HL-60 (cell line): ENCODE results near the gene CDK6.

Experiments used
- DNase-seq, 2 experiments: peaks; one replicate each; pipeline ENCODE4 v3.0.0-alpha.2; 2010 to 2020; ENCODE audit warnings: low read depth in 1 of 2, low spot score in 1 of 2
- H3K27ac ChIP-seq: fragments of 250-450 bp; sonication (Bioruptor Pico); replicated peaks from 2 replicates; pipeline ENCODE4 v1.5.1; 2020; ENCODE audit warnings: mild to moderate bottlenecking, moderate library complexity
- H3K27me3 ChIP-seq: fragments of 250-450 bp; sonication (Bioruptor Pico); 2 replicates; pipeline ENCODE4 v1.5.1; 2021; ENCODE audit warnings: mild to moderate bottlenecking, moderate library complexity; ENCODE audit not compliant: insufficient read depth, poor library complexity, severe bottlenecking
- H3K4me3 ChIP-seq: replicated peaks from 2 replicates; pipeline ENCODE4 v1.5.1; 2011; ENCODE audit warnings: mild to moderate bottlenecking, control low read depth, low read length; ENCODE audit not compliant: insufficient read depth
- GABPA ChIP-seq: IDR thresholded peaks from 2 replicates; pipeline ENCODE4 v1.6.1; 2012; ENCODE audit warnings: low read depth
- POLR2AphosphoS5 ChIP-seq: IDR thresholded peaks from 2 replicates; pipeline ENCODE4 v1.6.1; 2012; ENCODE audit warnings: low read depth
- SPI1 ChIP-seq: IDR thresholded peaks from 2 replicates; pipeline ENCODE4 v1.6.1; 2012; ENCODE audit warnings: low read depth, mild to moderate bottlenecking, borderline replicate concordance
- TF ChIP-seq, protein P1 (sequence below): IDR thresholded peaks from one replicate; pipeline ENCODE4 v1.5.1; 2011; ENCODE audit warnings: low read length, control low read depth, inconsistent platforms; ENCODE audit not compliant: insufficient read depth
- TF ChIP-seq, protein P2 (sequence below): IDR thresholded peaks from 2 replicates; pipeline ENCODE4 v1.6.1; 2012; ENCODE audit warnings: low read depth; ENCODE audit not compliant: insufficient replicate concordance

Gene CDK6

DNA sequence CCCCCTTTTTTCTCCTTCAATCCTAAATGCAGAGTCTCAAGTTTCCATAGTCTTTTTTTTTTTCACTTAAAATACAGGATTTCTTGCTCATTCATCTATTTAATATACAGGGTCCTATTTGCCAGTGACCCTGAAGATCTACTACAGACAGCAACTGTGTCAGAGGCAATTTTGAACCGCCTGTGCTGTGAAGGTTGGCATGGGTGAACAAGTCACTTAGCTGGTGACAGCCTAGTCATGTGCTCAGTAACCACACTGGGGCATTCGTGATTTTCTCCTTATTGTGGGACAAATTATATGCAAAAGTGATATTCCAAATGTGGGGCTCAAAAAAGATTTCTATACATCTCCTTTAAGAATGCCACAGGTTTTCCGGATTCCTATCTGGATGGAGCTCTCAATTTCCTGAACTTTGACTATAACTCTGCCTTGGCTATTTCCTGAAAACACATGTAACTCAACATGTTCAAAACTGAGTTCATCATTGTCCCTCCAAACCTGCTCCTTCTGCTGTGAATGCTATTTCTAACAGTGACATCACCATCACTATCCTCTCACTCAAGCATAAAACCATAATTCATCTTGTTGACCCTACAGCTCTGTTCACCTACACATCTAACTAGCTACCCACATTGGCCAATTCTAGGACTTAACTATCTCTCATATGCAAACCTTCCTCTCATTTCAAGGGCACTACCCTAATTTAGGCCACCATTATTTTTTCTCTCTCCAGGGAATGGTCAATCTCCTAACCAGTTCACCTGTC lies 36.7 kb downstream of the CDK6 start:
- DNase-seq: no peak
- Histone ChIP-seq H3K4me3 (no peak overlapping the region), H3K27me3 (no peaks in the 10 kb centered on the region), H3K27ac (no peak overlapping the region)
- no peak for TF ChIP-seq SPI1
- TF ChIP-seq POLR2AphosphoS5: no peak
- TF ChIP-seq GABPA: no peak
- TF ChIP-seq, protein P1, sequence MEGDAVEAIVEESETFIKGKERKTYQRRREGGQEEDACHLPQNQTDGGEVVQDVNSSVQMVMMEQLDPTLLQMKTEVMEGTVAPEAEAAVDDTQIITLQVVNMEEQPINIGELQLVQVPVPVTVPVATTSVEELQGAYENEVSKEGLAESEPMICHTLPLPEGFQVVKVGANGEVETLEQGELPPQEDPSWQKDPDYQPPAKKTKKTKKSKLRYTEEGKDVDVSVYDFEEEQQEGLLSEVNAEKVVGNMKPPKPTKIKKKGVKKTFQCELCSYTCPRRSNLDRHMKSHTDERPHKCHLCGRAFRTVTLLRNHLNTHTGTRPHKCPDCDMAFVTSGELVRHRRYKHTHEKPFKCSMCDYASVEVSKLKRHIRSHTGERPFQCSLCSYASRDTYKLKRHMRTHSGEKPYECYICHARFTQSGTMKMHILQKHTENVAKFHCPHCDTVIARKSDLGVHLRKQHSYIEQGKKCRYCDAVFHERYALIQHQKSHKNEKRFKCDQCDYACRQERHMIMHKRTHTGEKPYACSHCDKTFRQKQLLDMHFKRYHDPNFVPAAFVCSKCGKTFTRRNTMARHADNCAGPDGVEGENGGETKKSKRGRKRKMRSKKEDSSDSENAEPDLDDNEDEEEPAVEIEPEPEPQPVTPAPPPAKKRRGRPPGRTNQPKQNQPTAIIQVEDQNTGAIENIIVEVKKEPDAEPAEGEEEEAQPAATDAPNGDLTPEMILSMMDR: no peak
- TF ChIP-seq, protein P2, sequence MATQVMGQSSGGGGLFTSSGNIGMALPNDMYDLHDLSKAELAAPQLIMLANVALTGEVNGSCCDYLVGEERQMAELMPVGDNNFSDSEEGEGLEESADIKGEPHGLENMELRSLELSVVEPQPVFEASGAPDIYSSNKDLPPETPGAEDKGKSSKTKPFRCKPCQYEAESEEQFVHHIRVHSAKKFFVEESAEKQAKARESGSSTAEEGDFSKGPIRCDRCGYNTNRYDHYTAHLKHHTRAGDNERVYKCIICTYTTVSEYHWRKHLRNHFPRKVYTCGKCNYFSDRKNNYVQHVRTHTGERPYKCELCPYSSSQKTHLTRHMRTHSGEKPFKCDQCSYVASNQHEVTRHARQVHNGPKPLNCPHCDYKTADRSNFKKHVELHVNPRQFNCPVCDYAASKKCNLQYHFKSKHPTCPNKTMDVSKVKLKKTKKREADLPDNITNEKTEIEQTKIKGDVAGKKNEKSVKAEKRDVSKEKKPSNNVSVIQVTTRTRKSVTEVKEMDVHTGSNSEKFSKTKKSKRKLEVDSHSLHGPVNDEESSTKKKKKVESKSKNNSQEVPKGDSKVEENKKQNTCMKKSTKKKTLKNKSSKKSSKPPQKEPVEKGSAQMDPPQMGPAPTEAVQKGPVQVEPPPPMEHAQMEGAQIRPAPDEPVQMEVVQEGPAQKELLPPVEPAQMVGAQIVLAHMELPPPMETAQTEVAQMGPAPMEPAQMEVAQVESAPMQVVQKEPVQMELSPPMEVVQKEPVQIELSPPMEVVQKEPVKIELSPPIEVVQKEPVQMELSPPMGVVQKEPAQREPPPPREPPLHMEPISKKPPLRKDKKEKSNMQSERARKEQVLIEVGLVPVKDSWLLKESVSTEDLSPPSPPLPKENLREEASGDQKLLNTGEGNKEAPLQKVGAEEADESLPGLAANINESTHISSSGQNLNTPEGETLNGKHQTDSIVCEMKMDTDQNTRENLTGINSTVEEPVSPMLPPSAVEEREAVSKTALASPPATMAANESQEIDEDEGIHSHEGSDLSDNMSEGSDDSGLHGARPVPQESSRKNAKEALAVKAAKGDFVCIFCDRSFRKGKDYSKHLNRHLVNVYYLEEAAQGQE: no peak

DNA sequence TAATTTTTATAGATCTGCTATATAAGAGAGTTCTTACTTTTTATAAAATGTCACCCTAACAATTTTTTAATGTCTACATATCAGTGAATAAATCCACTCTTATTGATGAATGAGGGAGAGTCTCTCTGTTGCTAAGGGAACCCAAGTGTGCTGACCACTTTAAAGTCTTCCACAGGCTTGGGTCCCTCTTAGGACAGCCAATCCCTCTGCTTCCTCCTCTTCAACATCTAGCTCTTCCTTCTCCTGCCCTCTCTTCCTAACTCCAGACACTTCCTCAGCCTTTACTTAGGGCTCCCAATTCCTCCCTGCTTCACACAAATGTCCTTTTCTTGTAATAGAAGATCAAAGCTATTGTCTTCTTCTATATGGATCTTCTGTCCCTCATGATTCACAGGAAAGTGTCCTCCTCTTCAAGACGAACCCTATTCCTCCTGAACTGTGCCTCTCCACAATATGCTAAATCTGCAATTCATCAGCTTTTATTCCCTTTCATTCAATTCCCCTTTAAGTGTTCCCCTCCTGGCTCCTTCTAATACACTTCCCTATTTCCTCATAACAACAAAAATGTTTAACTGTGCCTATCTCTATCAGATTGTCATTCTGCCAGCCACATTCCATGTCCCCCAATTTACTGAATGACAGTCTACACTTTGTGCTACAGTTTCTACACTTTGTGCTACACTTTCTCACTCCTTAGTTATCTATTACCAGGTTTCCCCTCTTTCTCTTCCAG lies 37.7 kb downstream of the CDK6 start:
- peak; percentile 91 for TF ChIP-seq SPI1
- TF ChIP-seq POLR2AphosphoS5: no peak
- TF ChIP-seq, protein P2: no peak
- no peak for DNase-seq
- Histone ChIP-seq H3K27ac (no peak overlapping the region), H3K4me3 (no peak overlapping the region), H3K27me3 (no peaks in the 10 kb centered on the region)

DNA sequence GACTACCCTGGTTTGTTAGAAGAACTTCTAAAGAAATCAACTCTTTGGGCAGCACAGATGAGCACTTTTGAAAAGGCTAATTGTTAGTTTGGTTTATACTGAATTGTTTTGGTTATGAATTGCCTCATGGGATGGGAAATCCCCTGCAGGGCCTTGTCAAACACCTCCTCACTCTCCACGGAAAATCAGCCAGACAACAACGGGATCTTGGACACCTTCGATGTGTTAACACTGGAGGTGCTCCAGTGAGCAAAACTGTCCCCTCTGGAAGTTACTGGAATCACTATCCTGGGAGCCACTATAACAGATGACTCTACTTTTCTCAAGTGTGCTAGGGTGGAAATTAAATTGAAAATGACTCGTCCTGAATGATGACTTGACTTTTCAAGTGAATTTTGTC lies 38.7 kb downstream of the CDK6 start:
- no peak overlapping the region for H3K4me3 ChIP-seq
- H3K27me3 ChIP-seq: no peaks in the 10 kb centered on the region
- no peak for DNase-seq
- H3K27ac ChIP-seq: no peak overlapping the region
- TF ChIP-seq POLR2AphosphoS5 (no peak), SPI1 (no peak), GABPA (no peak)
- TF ChIP-seq, protein P1: no peak
- TF ChIP-seq, protein P2: no peak
